ENCODE results near the gene PRKCA.
A peak's percentile ranks its signal among the peaks of the same experiment; 100 is the strongest.

The PRKCA gene

GRCh38 chr17:66582373-66583111, 280.1 kb downstream of the PRKCA start:
- Mint-ChIP-seq H3K4me3 (no peak overlapping the region), H3K9me3 (no peaks in the 10 kb centered on the region), H3K4me1 (peaks cover 21% of the 10 kb centered on the region), H3K36me3 (peaks cover 6% of the 10 kb centered on the region), H3K27ac (no peak overlapping the region)
- ATAC-seq = no peak
- no peak for DNase-seq (ENCODE audit: low spot score in 2 of 2)

- Mint-ChIP-seq H3K4me1 (peaks cover 17% of the 10 kb centered on the region), H3K27ac (no peak overlapping the region), H3K9me3 (no peaks in the 10 kb centered on the region), H3K4me3 (no peak overlapping the region), H3K36me3 (peaks cover 6% of the 10 kb centered on the region)
- DNase-seq (ENCODE audit: low spot score in 2 of 2) = no peak
- ATAC-seq = no peak
Observed at GRCh38 chr17:66583112-66583748, 280.8 kb downstream of the PRKCA start.

DNA sequence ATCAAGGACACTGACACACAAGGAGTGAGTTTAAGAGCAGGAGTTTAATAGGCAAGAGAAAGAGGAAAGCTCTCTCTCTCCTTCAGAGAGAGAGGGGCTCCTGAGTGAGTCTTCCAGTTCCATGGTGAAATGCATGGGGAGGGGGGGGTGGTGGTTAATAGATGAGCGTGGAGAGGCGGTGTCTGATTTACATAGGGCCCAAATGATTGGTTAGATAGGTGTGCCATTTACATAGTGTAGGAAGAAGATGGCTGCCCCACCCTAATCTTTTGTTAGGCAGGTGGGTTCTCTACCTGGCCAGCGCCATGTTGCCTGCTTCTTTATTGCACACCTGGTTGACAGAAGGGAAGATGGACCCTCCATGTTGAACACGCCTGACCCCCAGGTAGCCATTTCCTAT, 282.5 kb downstream of the PRKCA start:
- no peaks in the 10 kb centered on the region for H3K9me3 Mint-ChIP-seq
- peaks cover 6% of the 10 kb centered on the region for H3K36me3 Mint-ChIP-seq
- no peak for ATAC-seq
- DNase-seq (ENCODE audit: low spot score in 2 of 2) = no peak
- H3K27ac Mint-ChIP-seq = no peak overlapping the region
- H3K4me1 Mint-ChIP-seq = no peaks in the 10 kb centered on the region
- no peak overlapping the region for H3K4me3 Mint-ChIP-seq

DNA sequence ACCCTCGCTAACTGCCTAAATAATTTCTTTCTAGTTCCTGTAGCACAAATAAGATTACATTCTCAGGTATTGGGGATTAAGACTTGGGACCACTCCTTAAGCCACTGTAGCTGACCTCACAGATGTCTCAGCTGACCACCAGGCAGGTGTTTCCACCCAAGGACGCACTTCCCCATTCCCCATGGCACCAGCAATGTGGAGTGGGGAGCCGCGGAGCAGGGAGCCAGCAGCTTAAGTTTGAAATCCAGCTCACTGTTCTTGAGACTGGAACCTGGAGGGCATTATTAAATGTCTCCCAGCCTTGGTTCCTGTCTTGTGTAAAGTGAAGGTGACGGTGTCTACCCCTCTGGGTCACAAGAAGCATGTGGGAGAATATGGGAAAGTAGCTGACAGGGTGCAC, 283.1 kb downstream of the PRKCA start:
- no peak for DNase-seq (ENCODE audit: low spot score in 2 of 2)
- Mint-ChIP-seq H3K36me3 (peaks cover 6% of the 10 kb centered on the region), H3K9me3 (no peaks in the 10 kb centered on the region), H3K4me1 (no peaks in the 10 kb centered on the region), H3K4me3 (no peak overlapping the region), H3K27ac (no peak overlapping the region)
- no peak for ATAC-seq

- H3K36me3 Mint-ChIP-seq = no peaks in the 10 kb centered on the region
- DNase-seq (ENCODE audit: low spot score in 2 of 2) (no peak), ATAC-seq (no peak)
- H3K4me1 Mint-ChIP-seq = no peaks in the 10 kb centered on the region
- peak overlapping the region; percentile 71 for H3K27ac Mint-ChIP-seq
- H3K4me3 Mint-ChIP-seq = no peak overlapping the region
- no peaks in the 10 kb centered on the region for H3K9me3 Mint-ChIP-seq
Observed at GRCh38 chr17:66589892-66590291, 287.5 kb downstream of the PRKCA start.

- ATAC-seq (no peak), DNase-seq (ENCODE audit: low spot score in 2 of 2) (no peak)
- H3K27ac Mint-ChIP-seq = no peak overlapping the region
- H3K9me3 Mint-ChIP-seq = no peaks in the 10 kb centered on the region
- H3K36me3 Mint-ChIP-seq = no peaks in the 10 kb centered on the region
- H3K4me1 Mint-ChIP-seq = no peaks in the 10 kb centered on the region
- H3K4me3 Mint-ChIP-seq = no peak overlapping the region
Observed at GRCh38 chr17:66593116-66593515, 290.7 kb downstream of the PRKCA start.

DNA sequence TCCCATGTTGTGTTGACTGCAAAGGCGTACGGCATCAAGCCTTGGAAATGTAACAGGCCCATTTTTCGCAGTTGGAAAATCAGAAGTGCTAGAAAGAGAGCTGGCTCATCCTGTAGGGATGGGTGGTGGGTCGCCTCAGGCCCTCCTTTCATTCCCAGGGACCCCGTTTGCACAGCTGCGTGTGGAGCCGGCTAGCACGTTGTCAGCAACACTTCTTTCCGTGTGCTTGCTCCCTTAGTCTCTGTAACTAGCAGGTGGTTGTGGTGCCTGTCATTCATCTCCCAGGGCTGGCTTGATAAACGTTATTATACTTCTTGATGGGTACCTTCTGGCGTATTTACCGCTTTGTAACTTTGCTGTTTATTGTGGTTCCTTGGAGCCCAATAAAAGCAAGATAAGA, 293.5 kb downstream of the PRKCA start:
- Mint-ChIP-seq H3K9me3 (no peaks in the 10 kb centered on the region), H3K4me1 (no peaks in the 10 kb centered on the region), H3K36me3 (no peaks in the 10 kb centered on the region), H3K4me3 (no peak overlapping the region), H3K27ac (no peak overlapping the region)
- DNase-seq (ENCODE audit: low spot score in 2 of 2) (no peak), ATAC-seq (no peak)

DNA sequence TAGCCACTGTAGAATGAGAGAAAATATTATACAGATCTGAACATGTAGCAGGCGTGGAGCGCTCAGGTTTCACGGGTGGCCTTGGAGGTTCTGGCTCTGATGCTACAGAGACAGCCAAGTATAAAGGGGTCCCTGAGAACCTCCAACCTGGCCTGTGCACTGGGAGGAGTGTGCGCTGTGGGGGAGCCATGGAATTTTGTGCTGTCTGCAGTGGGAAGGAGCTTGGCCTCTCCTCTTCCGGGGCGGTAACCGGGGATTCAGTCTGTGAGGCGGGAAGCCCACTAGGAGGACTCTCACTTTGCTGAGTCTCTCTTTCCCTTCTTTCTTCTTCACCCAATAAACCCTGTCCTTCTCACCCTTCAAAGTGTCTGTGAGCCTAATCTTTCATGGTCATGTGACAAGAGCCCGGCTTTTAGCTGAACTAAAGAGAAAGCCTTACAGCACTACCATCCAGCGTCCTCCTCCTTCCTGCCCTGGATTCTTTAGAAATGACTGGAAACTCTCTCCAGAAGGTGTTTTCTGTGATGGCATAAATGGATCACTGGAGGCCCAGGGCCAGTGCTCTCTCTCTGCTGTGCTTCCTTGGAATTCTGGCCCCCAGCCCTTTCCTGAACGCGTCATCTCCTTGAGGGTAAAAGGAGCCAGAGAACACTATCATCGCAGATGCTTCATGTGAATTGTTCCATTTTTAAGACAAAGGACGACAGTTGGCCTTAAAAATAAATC, 300.4 kb downstream of the PRKCA start:
- no peaks in the 10 kb centered on the region for H3K4me1 Mint-ChIP-seq
- no peak overlapping the region for H3K27ac Mint-ChIP-seq
- peaks cover 5% of the 10 kb centered on the region for H3K36me3 Mint-ChIP-seq
- no peaks in the 10 kb centered on the region for H3K9me3 Mint-ChIP-seq
- ATAC-seq (no peak), DNase-seq (ENCODE audit: low spot score in 2 of 2) (no peak)
- H3K4me3 Mint-ChIP-seq = no peak overlapping the region

- no peaks in the 10 kb centered on the region for H3K4me1 Mint-ChIP-seq
Observed at GRCh38 chr17:66604376-66604775, 302.0 kb downstream of the PRKCA start.

DNA sequence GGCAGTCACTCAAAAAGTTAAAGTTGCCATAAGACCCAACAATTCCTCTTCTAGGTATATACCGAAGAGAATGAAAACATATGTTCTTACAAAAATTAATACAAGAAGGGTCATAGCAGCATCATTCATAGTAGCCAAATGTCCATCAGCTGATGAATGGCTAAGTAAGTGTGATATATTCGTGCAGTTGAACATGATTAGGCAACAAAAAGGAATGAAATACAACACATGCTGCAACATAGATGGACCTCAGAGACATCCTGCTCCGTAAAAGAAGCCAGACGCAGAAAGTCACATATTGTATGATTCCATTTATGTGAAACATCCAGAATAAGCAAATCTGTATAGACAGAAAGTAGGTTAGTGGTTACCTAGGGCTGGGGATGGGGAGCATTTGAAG, 303.1 kb downstream of the PRKCA start:
- DNase-seq (ENCODE audit: low spot score in 2 of 2) (no peak), ATAC-seq (no peak)
- peaks cover 5% of the 10 kb centered on the region for H3K36me3 Mint-ChIP-seq
- peaks cover 3% of the 10 kb centered on the region for H3K4me1 Mint-ChIP-seq
- no peak overlapping the region for H3K27ac Mint-ChIP-seq
- no peak overlapping the region for H3K4me3 Mint-ChIP-seq
- H3K9me3 Mint-ChIP-seq = peaks cover 4% of the 10 kb centered on the region

More at GRCh38 chr17:66604376-66604775, 302.0 kb downstream of the PRKCA start:
- peaks cover 5% of the 10 kb centered on the region for H3K36me3 Mint-ChIP-seq
- H3K27ac Mint-ChIP-seq = no peak overlapping the region
- no peak overlapping the region for H3K4me3 Mint-ChIP-seq
- ATAC-seq (no peak), DNase-seq (ENCODE audit: low spot score in 2 of 2) (no peak)
- H3K9me3 Mint-ChIP-seq = peaks cover 2% of the 10 kb centered on the region

DNA sequence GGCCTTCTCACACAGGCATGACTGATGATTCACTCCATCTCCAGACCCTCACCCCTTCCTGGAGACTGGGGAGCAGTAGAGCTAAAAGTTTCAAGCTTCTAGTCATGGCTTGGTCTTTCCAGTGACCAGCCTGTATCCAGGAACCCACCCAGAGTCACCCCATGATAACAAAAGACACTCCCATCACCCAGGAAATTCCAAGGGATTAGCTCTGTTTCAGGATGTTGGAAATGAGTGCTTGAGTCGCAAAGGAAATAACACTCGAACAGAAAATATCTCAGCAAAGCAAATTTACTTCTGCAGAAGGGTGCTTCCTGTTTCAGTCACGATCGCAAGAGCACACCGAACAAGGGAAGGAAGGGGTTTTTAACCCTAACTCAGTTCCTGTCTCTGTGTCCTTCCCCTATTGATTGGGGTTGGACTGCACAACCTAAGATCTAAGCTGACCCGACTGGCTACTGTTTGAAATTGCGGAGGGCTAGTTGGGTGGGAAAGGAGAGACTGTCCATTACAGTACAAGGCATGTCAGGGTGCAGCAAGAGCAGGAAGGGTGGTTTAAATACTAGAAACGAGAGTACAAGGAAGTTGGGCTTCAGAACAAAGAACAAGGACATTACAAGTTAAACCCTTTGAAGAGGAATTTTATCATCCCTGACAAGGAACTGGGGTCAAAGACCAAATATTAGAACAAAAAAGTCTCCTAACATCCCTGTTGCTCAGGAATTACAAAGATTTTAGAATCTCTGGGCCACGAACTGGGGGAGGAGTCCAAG, 308.1 kb downstream of the PRKCA start:
- DNase-seq (ENCODE audit: low spot score in 2 of 2) (no peak), ATAC-seq (no peak)
- H3K27ac Mint-ChIP-seq = peak overlapping the region; percentile 78
- H3K4me3 Mint-ChIP-seq = no peak overlapping the region
- no peaks in the 10 kb centered on the region for H3K36me3 Mint-ChIP-seq
- H3K9me3 Mint-ChIP-seq = peaks cover 5% of the 10 kb centered on the region
- H3K4me1 Mint-ChIP-seq = peaks cover 16% of the 10 kb centered on the region

GRCh38 chr17:66611397-66611796, 309.0 kb downstream of the PRKCA start:
- Mint-ChIP-seq H3K27ac (no peak overlapping the region), H3K4me1 (peaks cover 18% of the 10 kb centered on the region), H3K9me3 (peaks cover 5% of the 10 kb centered on the region), H3K4me3 (no peak overlapping the region), H3K36me3 (peaks cover 4% of the 10 kb centered on the region)
- no peak for DNase-seq (ENCODE audit: low spot score in 2 of 2)
- no peak for ATAC-seq

GRCh38 chr17:66612993-66613392, 310.6 kb downstream of the PRKCA start:
- no peak overlapping the region for H3K27ac Mint-ChIP-seq

GRCh38 chr17:66614469-66614868, 312.1 kb downstream of the PRKCA start:
- ATAC-seq (no peak), DNase-seq (ENCODE audit: low spot score in 2 of 2) (no peak)
- Mint-ChIP-seq H3K27ac (peak overlapping the region; percentile 76), H3K4me3 (no peak overlapping the region), H3K36me3 (peaks cover 13% of the 10 kb centered on the region), H3K4me1 (peaks cover 21% of the 10 kb centered on the region), H3K9me3 (peaks cover 3% of the 10 kb centered on the region)

More at GRCh38 chr17:66612993-66613392, 310.6 kb downstream of the PRKCA start:
- Mint-ChIP-seq H3K4me3 (no peak overlapping the region), H3K36me3 (peaks cover 11% of the 10 kb centered on the region), H3K4me1 (peaks cover 21% of the 10 kb centered on the region), H3K9me3 (peaks cover 5% of the 10 kb centered on the region)
- DNase-seq (ENCODE audit: low spot score in 2 of 2) = no peak
- no peak for ATAC-seq

- H3K4me1 Mint-ChIP-seq = peaks cover 22% of the 10 kb centered on the region
Observed at GRCh38 chr17:66619206-66619605, 316.8 kb downstream of the PRKCA start.

More at GRCh38 chr17:66619206-66619605, 316.8 kb downstream of the PRKCA start:
- no peak for ATAC-seq
- Mint-ChIP-seq H3K4me3 (no peak overlapping the region), H3K9me3 (no peaks in the 10 kb centered on the region), H3K36me3 (peaks cover 19% of the 10 kb centered on the region), H3K27ac (no peak overlapping the region)
- DNase-seq (ENCODE audit: low spot score in 2 of 2) = no peak

Data from stimulated activated effector memory CD8-positive, alpha-beta T cell treated with anti-CD3 and anti-CD28 coated beads, Interleukin-12 subunit alpha, Interleukin-12 subunit beta, amount 100 ng/mL, for 72 hours (primary cell).